Parathyroid adenoma (tissue), 2 donors: ENCODE data around the gene PRPF19.
A peak's percentile ranks its signal among the peaks of the same experiment; 100 is the strongest.

Experiments
- H2AFZ ChIP-seq: fragments of 300-600 bp; sonication (generic); one replicate; pipeline ENCODE4 v1.7.0; 2017; ENCODE audit warnings: antibody characterized with exemption, mild to moderate bottlenecking
- H3K27ac ChIP-seq: fragments of 300-600 bp; sonication (generic); one replicate; pipeline ENCODE4 v1.7.0; 2017
- H3K27me3 ChIP-seq: fragments of 300-600 bp; sonication (generic); one replicate; pipeline ENCODE4 v1.7.0; 2017; ENCODE audit warnings: low read length; ENCODE audit not compliant: control insufficient read depth, insufficient read depth
- H3K36me3 ChIP-seq: fragments of 300-600 bp; sonication (generic); one replicate; pipeline ENCODE4 v1.7.0; 2017; ENCODE audit warnings: low read length; ENCODE audit not compliant: control insufficient read depth, insufficient read depth
- H3K4me1 ChIP-seq: fragments of 300-600 bp; sonication (generic); one replicate; pipeline ENCODE4 v1.7.0; 2017; ENCODE audit warnings: control low read depth
- H3K4me2 ChIP-seq: fragments of 300-600 bp; sonication (generic); one replicate; pipeline ENCODE4 v1.7.0; 2017; ENCODE audit warnings: low read length
- H3K4me3 ChIP-seq: fragments of 300-600 bp; sonication (generic); one replicate; pipeline ENCODE4 v1.7.0; 2017; ENCODE audit warnings: low read depth, low read length
- H3K79me2 ChIP-seq: fragments of 300-600 bp; sonication (generic); one replicate; pipeline ENCODE4 v1.7.0; 2017; ENCODE audit warnings: control low read depth
- H3K9ac ChIP-seq: fragments of 300-600 bp; sonication (generic); one replicate; pipeline ENCODE4 v1.7.0; 2017; ENCODE audit warnings: mild to moderate bottlenecking
- H3K9me3 ChIP-seq: fragments of 300-600 bp; sonication (generic); one replicate; pipeline ENCODE4 v1.7.0; 2017; ENCODE audit warnings: low read length; ENCODE audit not compliant: control insufficient read depth
- CTCF ChIP-seq: fragments of 300-600 bp; sonication (generic); IDR thresholded peaks from one replicate; pipeline ENCODE4 v1.7.0; 2017; ENCODE audit warnings: antibody characterized with exemption, mild to moderate bottlenecking
- donor health status: primary hyperparathyroidism.

Gene PRPF19

GRCh38 chr11:60906132-60906972, at the start of gene PRPF19:
Gene PRPF19 (minus strand): TSS chr11:60906585. CDS start chr11:60906382, 203 bp downstream.
- Histone ChIP-seq H2AFZ (peak within 1 kb of the TSS; percentile 79), H3K27me3 (no peaks in the 10 kb centered on the region), H3K79me2 (peaks cover 24% of the 10 kb centered on the region), H3K4me2 (peak within 1 kb of the TSS; percentile 84), H3K4me3 (peak within 1 kb of the TSS; percentile 83), H3K4me1 (peaks cover 12% of the 10 kb centered on the region), H3K9me3 (no peaks in the 10 kb centered on the region), H3K36me3 (no peaks in the 10 kb centered on the region), H3K9ac (peak within 1 kb of the TSS; percentile 61), H3K27ac (peak within 1 kb of the TSS; percentile 81)
- no peak for TF ChIP-seq CTCF

GRCh38 chr11:60955571-60955970, 49.2 kb upstream of the PRPF19 start:
- Histone ChIP-seq H3K36me3 (no peaks in the 10 kb centered on the region), H3K27me3 (no peaks in the 10 kb centered on the region), H3K4me3 (no peak overlapping the region), H3K4me2 (no peak overlapping the region), H3K79me2 (no peaks in the 10 kb centered on the region), H3K27ac (no peak overlapping the region), H3K4me1 (no peaks in the 10 kb centered on the region), H2AFZ (no peak overlapping the region), H3K9ac (no peak overlapping the region), H3K9me3 (no peaks in the 10 kb centered on the region)
- TF ChIP-seq CTCF, result no peak

GRCh38 chr11:60954421-60954820, 48.0 kb upstream of the PRPF19 start:
- no peak overlapping the region for H3K27ac ChIP-seq

GRCh38 chr11:60953781-60954180, 47.4 kb upstream of the PRPF19 start:
- H3K4me2 ChIP-seq, result no peak overlapping the region

More at GRCh38 chr11:60954421-60954820, 48.0 kb upstream of the PRPF19 start:
- no peaks in the 10 kb centered on the region for H3K4me1 ChIP-seq
- no peaks in the 10 kb centered on the region for H3K79me2 ChIP-seq
- no peaks in the 10 kb centered on the region for H3K27me3 ChIP-seq
- H3K36me3 ChIP-seq, result no peaks in the 10 kb centered on the region
- H2AFZ ChIP-seq, result no peak overlapping the region
- no peak overlapping the region for H3K4me2 ChIP-seq
- TF ChIP-seq CTCF, result no peak
- H3K4me3 ChIP-seq, result no peak overlapping the region
- H3K9me3 ChIP-seq, result no peaks in the 10 kb centered on the region
- H3K9ac ChIP-seq, result no peak overlapping the region

More at GRCh38 chr11:60953781-60954180, 47.4 kb upstream of the PRPF19 start:
- Histone ChIP-seq H3K9ac (no peak overlapping the region), H2AFZ (no peak overlapping the region), H3K27ac (no peak overlapping the region), H3K36me3 (no peaks in the 10 kb centered on the region), H3K79me2 (no peaks in the 10 kb centered on the region), H3K4me3 (no peak overlapping the region), H3K27me3 (no peaks in the 10 kb centered on the region), H3K9me3 (no peaks in the 10 kb centered on the region), H3K4me1 (no peaks in the 10 kb centered on the region)
- no peak for TF ChIP-seq CTCF
